Amniotic stem cell (primary cell): Measurements from ENCODE around the gene TMEM182.

Experiments
- DNase-seq: peaks from one replicate; lab custom pipeline; 2025; lab: John Stamatoyannopoulos, UW

TMEM182 gene

DNA sequence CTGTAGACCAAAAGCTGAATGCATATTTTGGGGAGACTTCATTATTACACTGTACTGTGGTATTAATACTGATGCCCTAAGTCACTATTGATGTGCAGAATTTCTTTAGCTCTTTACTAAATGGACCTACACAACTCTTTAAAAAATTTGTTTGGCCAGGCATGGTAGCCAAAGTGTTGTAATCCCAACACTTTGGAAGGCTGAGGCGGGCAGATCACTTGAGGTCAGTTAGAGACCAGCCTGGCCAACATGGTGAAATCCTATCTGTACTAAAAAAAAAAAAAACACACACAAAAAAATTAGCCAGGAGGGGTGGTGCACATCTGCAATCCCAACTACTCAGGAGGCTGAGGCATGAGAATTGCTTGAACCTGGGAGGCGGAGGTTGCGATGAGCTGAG lies 6.4 kb downstream of the TMEM182 start:
- DNase-seq = no peak

DNA sequence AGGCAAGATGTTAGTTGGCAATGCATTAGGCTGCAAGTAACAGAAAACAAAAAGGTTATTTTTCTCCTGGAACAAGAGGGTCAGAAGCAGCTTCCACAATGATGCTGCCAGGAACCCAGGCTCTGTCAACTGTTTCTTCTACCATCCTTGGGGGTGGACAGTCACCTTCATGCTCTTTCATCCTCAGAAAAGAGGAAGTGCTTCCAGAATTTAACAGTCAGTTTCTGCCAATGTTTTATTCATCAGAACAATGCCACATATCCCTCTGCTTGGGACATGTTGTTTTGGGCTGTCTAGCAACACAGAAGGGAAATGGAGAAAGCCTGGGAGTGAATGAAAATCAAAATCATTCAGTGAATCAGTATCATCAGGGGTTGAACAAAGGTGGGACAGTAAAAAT lies 7.1 kb downstream of the TMEM182 start:
- no peak for DNase-seq

DNA sequence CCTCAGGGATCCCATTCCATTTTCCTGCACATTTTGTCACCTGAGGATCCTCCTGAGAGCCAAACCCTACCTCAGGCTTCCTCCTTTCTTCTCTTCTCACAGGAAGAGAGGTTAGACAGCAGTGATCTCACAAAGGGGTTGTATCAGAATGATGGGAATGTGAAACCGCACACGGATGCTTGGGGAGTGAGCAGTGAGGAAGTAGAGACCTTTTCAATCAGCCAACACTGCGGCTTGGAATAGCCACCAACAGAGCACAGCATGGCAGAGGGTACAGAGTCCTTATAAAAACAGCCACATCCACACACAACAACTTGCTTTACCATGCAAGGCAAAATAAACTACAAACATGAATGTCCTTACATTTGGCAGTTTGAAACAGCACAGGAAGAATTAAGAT lies 8.7 kb downstream of the TMEM182 start:
- DNase-seq = no peak

DNA sequence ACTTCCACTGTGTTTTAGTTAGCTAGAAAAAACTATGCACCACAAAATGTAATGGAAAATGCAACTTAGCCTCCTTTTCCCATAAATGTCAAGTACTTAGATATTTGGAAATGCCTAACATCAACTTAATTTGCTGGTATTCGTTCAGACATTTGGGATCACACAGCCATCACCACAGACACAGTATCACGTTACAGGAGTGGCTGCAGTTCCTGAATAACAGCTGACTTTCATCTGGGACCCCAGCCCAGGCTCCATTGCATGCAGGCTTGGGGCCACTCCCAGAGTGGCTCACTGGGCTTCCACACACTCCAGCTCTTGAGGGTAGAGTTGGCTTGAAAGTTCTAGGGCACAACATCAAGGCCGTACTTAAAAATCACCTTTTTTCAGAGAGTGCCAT lies 9.3 kb downstream of the TMEM182 start:
- no peak for DNase-seq

DNA sequence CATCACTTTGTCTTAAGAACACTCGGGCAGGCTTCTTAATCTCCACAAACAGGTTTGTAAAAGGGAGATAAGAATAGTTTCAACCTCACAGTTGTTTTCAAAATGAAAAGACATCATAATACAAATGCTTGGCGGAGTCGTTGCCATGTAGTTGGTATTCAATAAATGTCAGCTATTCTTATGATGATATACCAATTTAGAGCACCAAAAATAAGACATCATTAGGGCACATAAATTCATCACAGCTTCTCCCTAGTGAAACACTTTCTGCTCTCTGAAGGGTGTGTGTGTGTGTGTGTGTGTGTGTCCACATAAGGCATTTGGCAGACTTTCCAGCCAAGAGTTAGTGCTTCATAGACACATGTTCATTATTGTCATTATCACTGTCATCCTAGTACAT lies 10.8 kb downstream of the TMEM182 start:
- DNase-seq = no peak

DNA sequence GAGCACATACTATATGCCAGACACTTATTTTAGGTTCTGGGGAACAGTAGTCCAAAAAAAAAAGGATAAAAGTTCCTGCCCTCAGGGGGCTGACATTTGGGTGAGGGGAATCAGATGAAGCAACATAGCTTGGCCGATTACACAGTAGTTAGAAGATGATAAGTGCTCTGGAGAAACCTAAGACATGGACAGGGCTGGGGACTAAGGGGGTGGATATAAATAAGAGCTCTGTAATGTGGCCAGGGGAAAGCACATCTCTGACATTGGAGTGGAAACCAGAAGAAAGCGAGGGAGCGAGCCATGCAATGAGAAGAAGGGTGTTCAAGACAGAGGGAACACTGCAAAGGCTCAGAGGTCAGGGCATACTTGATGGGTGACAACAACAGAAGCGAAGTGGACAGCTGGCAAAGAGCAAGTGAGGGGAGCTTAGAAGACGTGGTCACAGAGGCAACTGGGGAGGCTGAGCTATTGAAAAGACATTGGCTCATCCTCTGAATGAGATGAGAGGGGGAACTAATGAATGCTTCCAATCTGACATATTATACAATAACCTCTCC lies 11.4 kb downstream of the TMEM182 start:
- DNase-seq = no peak

DNA sequence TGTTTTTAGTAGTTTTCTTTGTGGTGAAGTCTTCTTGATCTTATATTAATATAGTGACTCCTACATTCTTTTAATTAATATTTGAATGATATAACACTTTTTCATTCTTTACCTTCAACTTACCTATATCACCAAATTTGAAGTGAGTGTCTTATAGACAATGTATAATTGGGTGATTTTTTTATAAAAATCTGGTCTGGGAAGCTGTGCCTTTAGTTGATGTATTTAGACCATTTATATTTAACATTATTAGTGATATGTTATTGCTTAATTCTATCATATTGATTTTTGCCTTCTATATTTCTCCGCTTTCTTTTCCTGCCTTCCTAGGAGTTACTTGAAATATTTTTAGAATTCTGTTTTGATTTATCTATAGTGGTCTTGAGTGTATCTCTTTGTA lies 16.4 kb downstream of the TMEM182 start:
- no peak for DNase-seq

DNA sequence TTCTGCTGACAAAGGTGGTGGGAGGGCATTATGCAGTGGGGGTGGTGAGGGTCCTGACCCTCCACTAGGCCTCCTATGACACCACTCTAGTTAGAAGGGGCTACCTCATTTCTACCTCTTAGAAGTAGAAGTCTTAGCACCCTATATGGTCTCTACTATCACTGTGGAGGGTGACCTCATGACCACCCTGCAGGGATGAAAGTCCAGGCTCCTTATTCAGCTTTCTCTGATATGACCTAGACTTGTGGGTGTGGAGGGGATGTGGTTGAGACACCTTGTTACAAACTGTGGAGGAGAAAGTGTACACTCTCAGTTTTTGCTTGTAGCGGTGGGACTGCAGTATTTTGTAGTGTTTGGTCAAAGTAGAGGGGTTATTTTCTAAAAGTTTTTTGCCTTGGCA lies 18.6 kb downstream of the TMEM182 start:
- DNase-seq = no peak

DNA sequence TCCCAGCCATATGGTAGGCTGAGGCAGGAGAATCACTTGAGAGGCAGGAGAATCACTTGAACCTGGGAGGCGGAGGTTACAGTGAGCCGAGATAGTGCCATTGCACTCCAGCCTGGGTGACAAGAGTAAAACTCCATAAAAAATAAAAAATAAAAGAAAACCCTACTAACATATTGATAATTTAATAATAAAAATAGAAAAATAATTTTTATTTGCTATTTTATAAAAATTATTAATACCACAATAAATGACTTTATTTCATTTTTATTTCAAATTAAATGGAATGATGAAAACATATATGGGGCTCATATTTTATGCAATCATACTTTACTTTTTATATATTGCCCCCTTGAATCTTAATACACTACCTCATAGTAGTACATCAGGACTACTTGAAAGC lies 20.4 kb downstream of the TMEM182 start:
- DNase-seq = no peak

DNA sequence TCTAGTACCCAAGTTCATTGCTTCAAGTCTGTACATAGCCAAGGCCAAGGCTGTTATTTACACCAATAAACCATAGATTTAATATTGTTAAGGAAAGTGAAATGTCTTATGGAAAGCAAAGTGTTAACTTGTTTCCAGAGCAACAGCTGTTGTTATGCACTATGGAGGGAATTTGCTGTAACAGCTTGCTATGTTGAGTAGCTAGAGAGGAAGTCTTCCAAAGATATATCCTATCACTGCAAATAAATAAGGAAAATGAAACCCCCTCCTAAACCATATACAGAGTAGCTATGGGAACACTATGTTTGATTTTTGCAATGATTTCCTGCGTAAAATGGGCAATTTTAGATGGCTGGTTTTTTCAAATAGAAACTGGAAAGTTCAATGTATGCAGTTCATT lies 21.1 kb downstream of the TMEM182 start:
- DNase-seq = no peak

DNA sequence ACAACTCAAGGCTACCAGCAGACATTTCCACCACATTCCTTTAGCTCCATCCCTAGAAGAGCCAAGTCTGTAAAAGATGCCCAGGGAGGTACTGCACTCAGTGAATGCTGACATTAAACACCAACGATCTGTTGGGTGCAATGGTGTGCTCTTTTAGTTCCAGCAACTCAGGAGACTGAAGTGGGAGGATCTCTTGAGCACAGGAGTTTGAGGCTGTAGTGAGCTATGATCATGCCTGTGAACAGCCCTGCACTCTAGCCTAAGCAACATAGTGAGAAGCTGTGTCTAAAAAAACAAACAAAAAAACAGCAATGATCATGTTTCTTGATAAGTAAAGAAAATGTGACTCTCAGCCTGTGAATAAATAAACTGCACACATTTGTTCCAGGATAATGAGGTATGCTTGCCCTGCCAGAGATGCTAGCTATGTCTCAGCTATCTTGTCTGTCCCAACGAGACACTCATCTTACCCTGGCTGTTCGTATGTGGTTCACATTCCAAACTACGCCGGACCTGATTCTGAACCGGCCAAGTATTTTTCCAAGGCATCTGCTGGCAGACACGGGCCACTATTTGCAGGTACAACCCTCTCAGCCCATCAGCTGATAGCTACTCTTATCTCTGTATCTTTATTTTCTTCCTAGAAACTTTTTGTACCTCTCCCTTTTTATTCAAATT lies 21.8 kb downstream of the TMEM182 start:
- DNase-seq = no peak

DNA sequence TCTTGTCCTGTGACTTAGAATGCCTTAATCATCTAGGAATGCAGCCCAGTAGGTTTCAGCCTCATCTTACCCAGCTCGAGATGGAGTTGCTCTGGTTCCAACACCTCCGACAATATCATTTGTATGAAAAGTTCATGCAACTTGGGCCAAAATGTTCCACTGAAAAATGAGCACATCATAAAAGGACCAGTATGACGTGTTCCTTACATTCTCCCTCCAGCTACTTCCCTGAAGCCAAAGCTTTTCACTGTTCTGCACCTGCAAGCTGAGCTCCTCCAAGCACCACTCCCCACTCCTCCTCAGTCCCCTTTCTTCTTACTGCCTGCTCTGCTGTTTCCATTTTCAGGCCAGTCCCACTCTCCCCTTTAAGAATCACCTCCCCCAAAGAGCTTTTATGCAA lies 23.1 kb downstream of the TMEM182 start:
- DNase-seq = no peak

DNA sequence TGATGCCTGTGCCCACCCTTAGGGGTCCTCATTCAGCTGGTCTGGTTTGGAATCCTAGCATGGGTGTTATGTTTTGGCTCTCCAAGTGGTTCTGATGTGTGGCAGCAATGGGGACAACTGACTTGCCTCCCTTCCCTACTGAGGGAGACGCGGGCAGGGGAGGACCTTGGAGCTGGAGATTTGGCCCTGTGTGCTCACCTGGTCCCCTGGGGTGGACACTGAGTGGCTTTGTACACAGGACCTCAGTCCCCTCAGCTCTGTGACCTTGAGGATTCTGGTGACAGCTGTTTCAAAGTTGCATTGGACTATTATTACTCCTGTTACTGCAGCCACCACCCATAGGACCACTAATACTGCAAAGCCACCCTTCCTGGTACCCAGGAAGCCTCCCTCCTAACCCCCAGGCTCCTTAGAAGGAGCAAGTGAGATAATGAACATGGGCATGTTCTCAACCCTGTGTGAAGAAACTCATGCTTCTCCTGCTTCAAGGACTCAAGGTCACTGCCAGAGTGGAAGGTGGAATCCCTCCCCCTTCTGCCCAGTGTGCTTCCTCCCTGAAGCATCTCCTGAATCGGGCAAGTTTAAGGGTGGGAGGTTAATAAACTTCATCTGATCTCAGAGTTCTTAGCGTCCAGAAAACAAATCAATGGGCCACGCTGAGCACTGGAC lies 26.5 kb downstream of the TMEM182 start:
- no peak for DNase-seq

DNA sequence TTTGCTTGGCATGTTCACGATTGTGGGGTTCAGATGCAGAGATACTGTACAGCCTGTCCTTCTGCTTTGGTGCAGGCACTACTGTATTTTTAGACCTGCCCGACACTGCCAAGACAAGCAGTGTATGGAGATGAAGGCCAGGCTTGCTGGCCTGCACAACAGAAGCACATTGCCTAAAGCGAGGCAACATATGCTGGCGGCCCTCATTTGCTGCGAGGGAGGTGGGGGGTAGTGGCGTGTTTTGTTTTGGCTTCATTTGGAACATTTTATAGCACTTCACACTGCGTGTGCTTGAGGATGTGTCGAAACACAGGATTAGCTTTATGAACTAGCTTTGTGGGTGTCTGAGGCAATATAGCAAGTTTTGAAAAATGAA lies 27.0 kb downstream of the TMEM182 start:
- DNase-seq = no peak

DNA sequence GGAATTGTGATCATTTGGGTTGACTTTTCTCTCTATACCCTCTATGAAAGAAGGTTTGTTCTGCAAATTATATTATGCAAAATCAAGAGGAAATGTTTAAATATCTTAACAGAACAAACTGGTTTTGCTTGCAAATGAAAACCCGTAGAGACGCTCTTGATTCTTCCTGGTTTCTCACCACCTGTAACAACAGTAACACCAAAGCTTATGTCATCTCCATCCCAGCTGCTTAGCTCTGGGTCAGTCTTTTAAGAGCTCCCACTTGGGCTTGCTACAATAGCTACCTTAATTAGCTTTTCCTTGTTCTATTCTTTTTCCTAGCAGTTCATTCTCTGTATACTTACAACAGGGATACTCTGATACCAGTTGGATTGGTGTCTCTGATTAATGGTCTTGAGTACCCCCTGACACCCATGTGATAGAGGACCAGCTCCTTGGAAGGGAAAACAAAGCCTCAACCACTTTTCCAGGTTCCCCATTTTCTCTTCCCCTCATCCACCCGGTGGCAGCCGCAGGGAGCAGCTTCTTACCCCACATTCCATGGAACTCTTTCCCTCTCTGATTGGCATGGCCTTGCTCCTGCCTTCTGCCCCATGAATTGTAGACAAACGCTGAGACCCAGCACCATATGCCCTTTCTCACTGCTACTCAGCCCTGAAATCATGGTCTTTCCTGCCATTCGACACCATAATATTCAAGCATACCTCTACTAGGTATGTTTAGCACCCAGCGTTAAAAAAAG lies 27.7 kb downstream of the TMEM182 start:
- DNase-seq = no peak

DNA sequence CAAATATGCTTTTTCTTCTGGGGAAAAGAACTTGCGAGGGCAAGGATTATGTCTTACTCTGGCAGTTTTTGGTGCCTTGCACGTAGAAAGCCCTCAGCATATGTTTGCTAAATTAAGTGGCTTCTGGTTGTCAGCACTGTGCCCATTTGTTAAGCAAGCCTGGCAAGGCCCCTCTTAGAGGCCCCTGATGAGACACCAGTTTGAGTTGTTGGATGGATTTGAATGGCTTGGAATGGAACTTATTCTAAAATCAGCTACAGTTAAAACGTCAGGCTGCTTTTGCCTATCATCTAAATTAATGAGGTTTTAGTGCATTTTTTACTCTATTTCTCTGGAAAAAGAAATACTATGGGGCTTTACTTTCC lies 28.2 kb downstream of the TMEM182 start:
- DNase-seq = no peak

DNA sequence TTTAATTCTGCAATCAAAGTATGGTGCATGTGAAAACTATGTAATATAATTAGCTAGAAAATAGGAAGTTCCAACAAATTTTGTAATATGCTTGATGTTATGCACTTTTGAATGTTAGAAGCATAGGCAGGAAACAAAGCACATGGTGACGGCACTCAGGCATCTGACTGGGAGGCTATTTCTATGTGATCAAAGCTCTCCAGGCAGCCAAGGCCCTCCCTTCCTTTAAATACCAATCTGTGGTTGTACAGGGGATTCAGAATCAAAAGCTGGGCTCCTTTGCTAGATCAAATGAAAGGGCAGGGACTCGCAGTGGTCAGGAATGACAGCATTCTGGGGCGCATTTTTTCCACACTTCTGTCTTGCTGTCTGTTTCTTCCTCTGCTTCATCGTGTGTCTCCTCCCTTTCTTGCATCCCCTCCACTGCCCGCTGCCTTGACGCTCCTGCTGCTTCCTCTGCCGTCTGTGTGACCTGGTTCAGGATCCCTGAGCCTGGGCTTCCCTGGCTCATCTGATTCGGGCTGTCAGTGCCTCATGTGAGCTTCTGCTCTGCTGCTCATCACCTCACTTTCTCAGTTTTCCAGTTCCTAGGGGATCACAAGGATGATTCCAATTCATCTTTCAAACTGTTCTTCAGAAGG lies 30.9 kb downstream of the TMEM182 start:
- DNase-seq = no peak

DNA sequence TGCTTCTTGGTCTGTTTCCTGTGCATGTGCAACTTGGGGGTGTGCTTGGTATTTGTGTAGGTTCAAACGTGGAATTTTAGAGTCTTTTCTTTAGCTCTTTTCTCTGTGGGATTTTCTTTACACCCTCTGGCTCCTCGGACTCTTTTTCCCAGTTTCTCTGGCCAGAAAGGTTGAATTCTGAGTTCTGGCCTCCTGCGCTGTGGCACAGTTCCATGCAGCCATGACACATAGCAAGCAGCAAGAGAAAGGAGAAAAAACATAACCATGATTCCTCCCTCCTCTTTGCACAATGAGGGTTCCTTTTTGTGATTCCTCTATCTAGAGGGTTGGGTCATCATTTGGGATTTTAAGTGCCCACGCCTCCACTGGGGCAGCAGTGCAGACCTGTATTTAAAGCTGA lies 33.8 kb downstream of the TMEM182 start:
- no peak for DNase-seq

DNA sequence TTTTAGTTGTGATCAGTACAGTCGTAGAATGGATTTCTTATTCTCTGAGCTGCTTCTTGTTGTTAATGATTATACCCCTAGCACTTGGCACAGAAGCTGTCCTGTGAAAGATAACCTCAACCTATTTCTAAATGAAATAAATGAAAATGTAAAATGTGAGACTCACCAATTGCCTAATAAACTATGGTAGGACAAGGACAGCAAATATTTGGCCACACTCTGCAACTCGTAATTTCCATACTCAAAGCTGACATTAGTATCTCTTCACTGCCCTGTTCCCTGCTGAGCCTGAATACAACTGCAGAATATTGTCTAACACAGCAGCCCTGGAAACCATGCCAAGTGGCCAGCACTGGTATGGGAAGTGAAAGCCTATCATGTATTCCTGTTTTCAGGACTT lies 34.5 kb downstream of the TMEM182 start:
- DNase-seq = no peak

DNA sequence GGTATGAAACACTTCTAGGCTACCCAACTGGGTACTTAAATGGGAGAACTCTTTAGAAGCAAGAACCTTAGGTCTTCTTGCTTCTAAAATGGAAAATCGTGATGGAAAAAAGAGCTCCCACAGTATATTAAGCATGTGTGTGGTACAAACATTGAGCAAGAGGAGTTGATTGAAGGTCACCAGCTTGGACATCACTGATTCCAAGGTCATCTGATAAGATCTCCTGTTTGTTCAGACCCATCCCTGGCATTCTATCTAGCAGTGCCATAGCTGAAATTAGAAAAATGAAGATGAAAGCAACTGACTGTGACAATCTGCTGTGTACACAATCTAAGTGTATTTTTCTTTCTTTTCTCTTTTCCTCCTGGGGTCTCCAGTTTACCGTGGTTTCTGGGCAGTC lies 35.7 kb downstream of the TMEM182 start:
- no peak for DNase-seq

DNA sequence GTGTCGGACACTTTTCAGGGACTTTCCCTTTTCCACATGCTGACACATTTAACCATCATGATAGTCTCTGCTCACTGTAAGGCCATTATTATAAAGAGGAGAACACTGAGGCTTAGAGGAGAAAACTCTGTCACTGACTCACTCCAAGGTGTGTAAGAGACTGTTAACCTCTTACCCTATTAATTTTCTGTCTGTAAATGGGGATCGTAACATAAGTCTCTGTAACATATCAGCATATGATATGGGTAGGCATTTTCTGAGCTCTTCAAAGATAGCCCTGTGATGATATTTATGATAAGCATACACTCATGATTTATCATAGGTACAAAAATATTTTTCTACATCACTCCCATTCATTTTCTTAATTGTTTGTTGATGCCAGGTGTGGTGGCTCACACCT lies 36.4 kb downstream of the TMEM182 start:
- no peak for DNase-seq

DNA sequence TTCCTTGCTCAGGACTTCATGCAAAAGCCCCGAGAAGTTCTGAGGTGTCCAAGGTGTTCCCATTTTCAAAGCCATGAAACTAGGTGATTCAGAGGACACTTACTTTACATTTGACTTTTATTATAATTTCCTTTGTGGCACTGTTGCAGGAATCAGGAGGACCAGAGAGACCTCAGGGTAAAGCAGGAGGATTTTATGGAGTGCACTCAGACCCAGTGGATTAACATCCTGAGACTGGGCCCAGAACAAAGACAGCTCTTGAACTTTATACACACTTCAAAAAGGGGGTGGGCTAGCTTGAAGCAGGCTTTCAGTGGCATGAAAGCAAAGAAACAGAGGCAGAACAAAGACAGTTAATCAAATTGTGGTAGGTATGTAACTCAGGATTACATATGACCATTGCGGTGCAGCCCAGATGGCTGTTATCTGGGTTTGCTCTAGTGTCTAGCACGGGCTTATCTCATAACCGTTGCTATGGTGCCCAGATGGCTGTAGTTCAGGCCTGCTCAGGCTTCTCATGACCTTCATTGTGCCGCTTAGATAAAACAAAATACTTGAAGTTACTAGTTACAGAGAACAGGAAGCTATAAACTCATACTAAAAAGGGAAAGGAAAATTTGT lies 39.4 kb downstream of the TMEM182 start:
- no peak for DNase-seq
